NCI-H446 (cell line): ENCODE data around the gene SPOCD1.

Experiments used
- DNase-seq, 2 experiments: peaks; one replicate each; lab custom pipeline; 2025; lab: John Stamatoyannopoulos, UW

SPOCD1 gene

DNA sequence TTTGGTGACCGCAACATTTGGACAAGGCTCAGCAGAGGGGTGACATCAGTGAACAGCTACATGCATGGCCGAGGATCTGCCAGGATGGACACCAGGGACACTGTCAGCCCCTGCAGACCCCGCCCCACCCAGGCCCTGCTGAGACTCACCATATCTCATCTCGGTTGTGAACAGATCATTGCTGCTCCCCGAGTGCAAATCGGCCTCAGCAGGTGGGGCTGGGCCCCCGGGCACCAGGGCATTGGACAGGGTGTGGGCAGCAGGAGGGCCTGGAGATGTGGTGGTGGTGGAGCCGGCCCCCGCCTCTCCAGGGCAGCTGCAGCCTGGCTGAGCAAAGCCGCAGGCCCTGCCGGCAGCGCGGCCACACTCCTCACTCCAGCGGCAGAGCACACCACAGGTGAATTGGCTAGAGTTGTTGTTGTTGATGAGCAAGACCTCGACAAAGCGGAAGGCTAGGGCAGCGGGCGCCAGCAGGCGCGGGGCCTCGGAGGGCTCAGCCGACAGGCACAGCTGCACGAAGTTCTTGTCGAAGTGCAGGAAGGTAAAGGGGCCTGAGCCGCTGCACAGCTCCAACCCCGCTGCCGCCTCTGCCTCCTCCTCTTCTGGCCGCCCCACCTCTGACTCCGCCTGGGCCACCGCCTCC lies 59.9 kb downstream of the SPOCD1 start:
- DNase-seq, result no peak

- no peak for DNase-seq
These were observed 60.6 kb downstream of the SPOCD1 start for GRCh38 chr1:31755197-31755611.

- no peak for DNase-seq
These were observed 61.4 kb downstream of the SPOCD1 start for GRCh38 chr1:31754397-31754796.

- DNase-seq, result peak; percentile 94 to 96
These were observed 62.0 kb downstream of the SPOCD1 start for GRCh38 chr1:31753707-31754349.

DNA sequence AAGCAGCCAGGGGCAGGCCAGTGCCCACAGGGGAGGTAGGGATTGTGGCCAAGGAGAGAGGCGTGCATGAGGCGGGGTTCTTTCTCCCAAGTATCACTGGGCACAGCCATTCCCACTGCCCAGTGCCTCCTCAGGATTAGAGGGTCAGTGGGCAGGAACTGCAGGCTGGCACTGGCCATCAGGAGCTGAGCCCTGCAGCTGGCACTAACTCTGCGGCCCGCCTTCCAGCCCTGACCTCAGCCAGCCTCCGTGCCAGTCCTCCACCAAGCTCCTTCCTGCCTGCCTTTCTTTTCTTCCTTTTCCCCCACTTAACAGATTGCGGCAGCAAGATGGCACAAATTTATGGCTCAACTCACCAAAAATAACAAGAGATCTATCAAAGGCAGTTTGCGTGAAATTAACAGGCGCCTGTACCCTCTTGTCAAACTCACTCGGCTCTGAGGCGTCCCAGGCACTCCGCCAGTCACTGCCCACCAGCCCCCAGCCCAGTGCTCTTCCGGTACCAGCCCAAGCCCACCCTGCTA lies 62.8 kb downstream of the SPOCD1 start:
- peak; percentile 46 to 74 for DNase-seq

- DNase-seq, result no peak
These were observed 63.6 kb downstream of the SPOCD1 start for GRCh38 chr1:31752258-31752657.

DNA sequence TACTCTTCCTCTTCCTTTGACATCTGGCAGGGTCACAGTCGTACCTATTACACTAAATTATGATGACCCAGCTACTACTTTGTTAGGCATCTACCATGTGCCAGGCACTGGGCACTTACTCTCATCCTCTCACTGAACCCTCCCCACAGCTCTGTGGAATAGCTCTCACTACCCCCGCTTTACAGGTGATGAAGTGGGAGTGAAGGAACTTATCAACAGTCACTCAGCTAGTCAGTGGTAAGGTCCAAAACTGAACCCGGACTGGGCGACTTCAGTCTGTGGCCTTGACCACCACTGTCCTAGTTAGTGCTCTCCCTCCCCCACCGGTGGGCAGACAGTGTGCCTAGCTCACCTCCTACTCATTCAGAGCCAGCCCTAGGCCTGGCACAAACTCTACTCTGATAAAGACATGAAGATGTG lies 64.0 kb downstream of the SPOCD1 start:
- no peak for DNase-seq

- no peak for DNase-seq
These were observed 64.8 kb downstream of the SPOCD1 start for GRCh38 chr1:31750858-31751510.

DNA sequence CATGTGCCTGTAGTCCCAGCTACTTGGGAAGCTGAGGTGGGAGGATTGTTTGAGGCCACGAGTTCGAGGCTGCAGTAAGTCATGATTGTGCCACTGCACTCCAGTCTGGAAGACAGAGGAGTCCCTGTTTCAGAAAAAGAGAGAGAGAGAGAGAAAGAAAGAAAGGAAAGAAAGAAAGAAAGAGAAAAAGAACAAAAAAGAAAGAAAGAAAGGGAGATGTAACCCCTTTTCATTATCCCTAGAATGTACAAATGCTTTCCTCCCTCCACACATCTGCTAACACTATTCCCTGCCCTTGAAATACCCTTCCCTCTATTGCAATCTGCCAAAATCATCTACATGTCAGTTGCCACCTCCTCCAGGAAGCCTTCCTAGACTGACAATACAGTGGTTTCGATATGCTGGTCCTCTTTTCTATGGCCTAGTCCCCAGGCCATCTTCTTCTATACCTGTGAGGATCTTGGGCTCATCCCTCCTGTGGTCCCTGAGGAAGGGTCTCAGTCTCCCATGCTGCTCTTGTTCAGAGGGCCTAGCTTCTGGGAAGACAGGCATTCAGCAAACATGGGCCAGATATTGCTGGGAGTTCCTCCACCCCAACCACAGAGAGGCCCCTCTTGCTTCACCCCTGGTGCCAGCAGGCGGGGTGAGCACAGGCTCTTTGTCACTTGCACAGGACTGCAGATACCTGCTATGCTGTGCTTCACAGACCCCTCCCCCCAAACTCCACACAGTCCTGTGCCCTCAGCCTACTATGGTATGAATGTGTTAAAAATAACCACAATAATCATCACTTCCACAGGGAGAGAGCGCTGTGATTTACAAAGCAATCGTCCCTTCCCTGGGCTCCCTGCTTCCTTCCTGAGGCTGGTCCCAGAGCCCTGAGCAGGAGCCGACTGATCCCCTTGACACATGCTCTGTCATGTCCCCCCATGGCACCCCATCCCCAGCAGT lies 65.8 kb downstream of the SPOCD1 start:
- DNase-seq, result no peak

DNA sequence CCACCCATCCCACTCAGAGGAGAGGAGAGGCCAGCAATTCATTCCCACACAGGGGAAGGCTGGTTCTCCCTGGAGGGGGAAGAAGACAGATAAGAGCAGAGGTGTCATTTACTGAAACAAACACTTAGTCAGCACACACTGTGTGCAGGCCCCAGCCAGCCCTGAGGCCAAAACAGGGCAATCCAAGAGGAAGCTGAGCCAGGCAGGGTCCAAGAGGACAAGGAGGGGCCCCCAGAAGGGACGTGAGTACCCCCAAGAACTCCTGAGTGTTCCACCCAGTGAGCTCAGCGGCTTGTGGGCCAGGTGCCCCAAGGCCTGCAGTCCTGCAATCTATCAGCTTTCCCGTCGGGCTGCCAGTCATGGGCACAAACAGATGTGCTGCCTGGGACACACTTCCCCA lies 67.5 kb downstream of the SPOCD1 start:
- no peak for DNase-seq

DNA sequence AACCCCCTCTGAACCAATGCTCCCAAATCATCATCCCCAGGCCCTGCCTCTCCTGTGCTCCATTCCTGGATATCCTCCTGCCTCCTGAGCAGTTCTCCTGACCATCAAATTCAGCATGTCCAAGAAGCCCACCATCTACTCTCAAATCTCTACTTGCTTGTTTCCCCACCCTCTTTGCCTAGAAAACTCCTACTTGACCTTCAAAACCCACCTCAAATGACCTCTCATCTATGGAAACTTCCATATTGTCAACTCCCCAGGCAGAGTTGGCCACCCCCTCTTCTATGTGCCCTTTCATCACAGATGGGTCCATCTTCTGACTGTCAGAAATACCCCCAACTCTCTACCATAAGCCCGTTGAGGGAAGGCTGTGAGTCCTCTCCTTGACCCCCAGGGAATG lies 68.5 kb downstream of the SPOCD1 start:
- no peak for DNase-seq

GRCh38 chr1:31746687-31747086 lies 69.1 kb downstream of the SPOCD1 start:
- DNase-seq, result peak; percentile 57 to 65

- peak; percentile 65 to 90 for DNase-seq
These were observed 69.7 kb downstream of the SPOCD1 start for GRCh38 chr1:31745946-31746670.

GRCh38 chr1:31745096-31745945 lies 70.5 kb downstream of the SPOCD1 start:
- peak; percentile 57 to 62 for DNase-seq

GRCh38 chr1:31744165-31744888 lies 71.5 kb downstream of the SPOCD1 start:
- DNase-seq, result no peak

DNA sequence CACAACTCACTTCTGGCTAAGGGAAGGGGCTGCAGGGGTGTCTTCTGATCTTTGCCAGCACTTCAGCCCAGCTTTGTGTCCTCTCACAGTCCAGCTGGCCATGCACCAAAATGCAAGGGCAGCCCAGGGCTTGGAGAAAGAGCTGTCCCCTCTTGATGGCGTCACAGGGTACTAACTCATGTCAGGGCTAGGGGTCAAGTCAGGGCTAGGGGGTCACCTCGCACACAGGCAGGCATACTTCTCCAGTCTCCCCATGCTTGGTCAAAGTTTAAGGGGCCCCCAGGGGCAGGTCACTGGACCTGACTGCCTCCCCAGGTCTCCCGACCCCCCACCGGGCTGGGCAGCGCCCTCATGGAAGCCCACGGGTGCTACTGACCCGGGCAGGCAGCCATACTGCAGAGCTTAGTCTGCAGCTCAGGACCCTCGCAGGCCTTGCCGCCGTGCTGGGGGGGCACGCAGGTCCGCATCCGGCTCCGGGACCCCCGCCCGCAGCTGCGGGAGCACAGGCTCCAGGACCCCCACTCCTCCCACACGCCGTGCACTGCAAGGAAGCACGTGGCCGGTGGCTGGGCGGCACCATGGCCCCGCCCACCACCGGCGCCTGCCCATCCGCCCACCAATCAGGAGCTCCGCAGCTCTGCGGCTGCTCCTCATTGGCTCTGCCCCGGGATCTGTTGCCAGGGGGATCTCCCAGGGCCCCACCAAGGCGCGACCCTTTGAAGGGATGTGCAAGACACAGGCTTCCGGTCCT lies 73.2 kb downstream of the SPOCD1 start:
- no peak for DNase-seq
